ENCODE results near the gene USP47. TPM values are rescaled to one million over a fixed set of nuclear protein-coding genes. Genes with fewer than 3 reads are reported as not detected.

The USP47 gene
- total and polyA plus RNA-seq, 2 of the 13 experiments (the other 11 are each of a cell fraction or from before 2014, with no cell fraction given) = 12.2 to 52.7 TPM

DNA sequence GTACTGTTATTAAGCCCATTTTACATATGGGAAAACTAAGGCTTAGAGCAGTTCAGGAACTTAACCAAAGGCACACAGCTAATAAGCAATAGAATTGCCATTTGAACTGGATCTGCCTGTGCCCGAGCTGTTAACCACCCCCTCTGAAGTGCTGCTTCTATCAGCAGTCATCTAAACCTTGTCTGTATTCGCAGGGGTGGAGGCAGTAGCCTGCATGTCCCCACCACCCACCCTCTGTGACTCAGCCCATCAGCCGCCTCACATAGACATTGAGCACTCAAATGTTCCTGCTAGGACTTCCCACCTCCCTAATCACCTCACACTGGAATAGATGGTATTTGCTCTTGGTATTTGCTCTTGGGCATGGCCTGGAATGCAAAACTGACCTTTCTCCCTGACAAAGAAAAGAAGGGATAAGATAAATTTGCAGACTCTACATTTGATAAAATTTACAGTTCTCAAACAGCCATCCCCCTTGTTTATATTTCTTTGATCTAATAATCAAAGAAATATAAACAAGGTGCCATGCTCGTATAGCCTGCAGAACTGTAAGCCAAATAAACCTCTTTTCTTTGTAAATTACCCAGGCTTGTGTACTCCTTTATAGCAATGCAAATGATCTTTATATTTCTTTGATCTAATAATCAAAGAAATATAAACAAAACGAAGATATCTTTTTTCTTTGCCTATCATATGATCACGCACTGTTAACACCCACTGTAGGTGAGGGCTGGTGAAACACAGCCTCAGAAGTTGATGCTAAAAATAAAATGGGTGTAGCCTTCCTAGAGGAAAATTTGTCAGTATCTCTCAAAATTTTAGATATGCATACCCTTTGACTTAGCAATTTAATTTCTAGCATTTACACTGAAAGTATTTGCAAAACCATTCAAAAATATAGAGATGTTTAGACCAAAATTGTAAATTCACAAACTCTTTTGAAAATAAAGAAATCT, 150.8 kb downstream of the USP47 start (continued):
- TF ChIP-seq NR2F2 (IDR thresholded peaks at IDR 0.05; ENCODE audit: borderline replicate concordance, low read depth) (0 out of 2 replicates have a peak, but pooled peaks have one; percentile 44), HNRNPUL1 (IDR thresholded peaks at IDR 0.05; ENCODE audit: low read depth, low read length) (no peak)

GRCh38 chr11:11993839-11994238, 152.1 kb downstream of the USP47 start:
- no peak for TF ChIP-seq THAP11 (CRISPR knock-in tag; IDR thresholded peaks at IDR 0.05)
- TF ChIP-seq ZNF639 (CRISPR knock-in tag; conservative IDR thresholded peaks at IDR 0.05) = no peak
- TF ChIP-seq ZNF354B (CRISPR knock-in tag; IDR thresholded peaks at IDR 0.05) = no peak
- no peak for TF ChIP-seq HHEX (CRISPR knock-in tag; IDR thresholded peaks at IDR 0.05)
- TF ChIP-seq TOPORS (CRISPR knock-in tag; IDR thresholded peaks at IDR 0.05) = no peak
- peak; percentile 61 for TF ChIP-seq FOSL2 (CRISPR knock-in tag; IDR thresholded peaks at IDR 0.05)
- peak; percentile 33; the same call in 1 of the 2 replicates for TF ChIP-seq RBAK (CRISPR knock-in tag; IDR thresholded peaks at IDR 0.05)
- no peak for DNase-seq (ENCODE audit: low spot score)
- H3K4me3 ChIP-seq (replicated peaks in 1 of 3; ENCODE audit: insufficient read depth in 1 of 3, low read depth in 2 of 3, low read length in 3 of 3) = no peak overlapping the region
- H3K9ac ChIP-seq (ENCODE audit: insufficient read depth, low read depth, low read length) = no peak overlapping the region
- in situ Hi-C loops (cut with HindIII; ENCODE audit: extremely low pct_ligation_motif_present, low pct_unique_long_range_greater_than_20kb) = no loop called here
- H3K79me2 ChIP-seq (ENCODE audit: insufficient read depth, low read length) = no peaks in the 10 kb centered on the region
- POLR2A ChIA-PET = no interaction called here
- CTCF ChIA-PET (ENCODE audit: low intra/inter-chr PET ratio, low total read pairs) = no interaction called here
- intact Hi-C loops (cut with micrococcal nuclease; ENCODE audit: unreplicated experiment) = loop anchor here (2.0 kb wide), 1 partner anchor 51 kb away; no protein-coding TSS in a partner anchor
- H2AFZ ChIP-seq (ENCODE audit: low read length) = no peak overlapping the region
- H3K4me2 ChIP-seq (ENCODE audit: low read depth, low read length) = no peak overlapping the region
- H3K27ac ChIP-seq (ENCODE audit: extremely low read length, insufficient read depth, low read length) = no peak overlapping the region
- no peak for FAIRE-seq
- no peaks in the 10 kb centered on the region for H4K20me1 ChIP-seq (ENCODE audit: insufficient read depth, low read length)
- peaks cover 0 to 32% of the 10 kb centered on the region in 2 experiments; a peak in 4 of 5 replicates for H3K27me3 ChIP-seq (ENCODE audit: control insufficient read depth in 1 of 2, insufficient read depth in 2 of 2, low read length in 2 of 2)
- peak; percentile 60 for ATAC-seq
- no peaks in the 10 kb centered on the region for H3K36me3 ChIP-seq (replicated peaks in 1 of 2; ENCODE audit: control insufficient read depth in 1 of 2, insufficient read depth in 2 of 2, low read length in 2 of 2)
- H3K9me3 ChIP-seq (ENCODE audit: low read length) = no peaks in the 10 kb centered on the region
- peaks cover 36% of the 10 kb centered on the region for H3K4me1 ChIP-seq (ENCODE audit: insufficient read depth, low read length)
- no TSS peak for BruUV-seq (replicated peaks)
- WGBS (ENCODE audit: low lambda C conversion rate) = 24% methylated on average over 8 of the region's 8 CpGs
